Superior temporal gyrus (tissue), 1 donor: ENCODE results near the gene HNRNPLL.
"Not testable (repeated sequence)": the region's sequence is repeated elsewhere in the genome, so short reads cannot be mapped to it uniquely, and the experiment has no call there.

ENCODE experiments used
- DNase-seq: peaks from one replicate; pipeline ENCODE4 v3.0.0-alpha.2; 2016; ENCODE audit errors: extremely low spot score

The HNRNPLL gene

DNA sequence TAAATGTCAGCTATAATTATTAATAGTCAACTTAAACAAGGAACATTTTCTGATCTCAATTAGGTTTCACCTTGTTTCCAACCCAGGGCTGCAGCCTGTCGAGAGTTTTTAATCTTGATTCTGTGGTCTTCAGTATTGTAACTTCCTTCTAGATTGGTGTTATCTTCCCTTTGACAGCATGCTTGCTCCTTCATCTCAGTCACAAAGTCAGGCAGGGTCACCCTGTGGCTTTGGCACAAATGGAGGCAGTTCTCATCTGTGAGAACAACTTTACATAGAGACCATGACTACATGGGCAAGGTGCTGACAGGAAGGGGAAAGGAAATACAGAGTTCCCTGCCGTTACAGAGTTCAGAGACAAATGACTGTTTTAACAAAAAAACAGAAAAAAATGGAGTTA, 50.5 kb downstream of the HNRNPLL start:
- no peak for DNase-seq

DNA sequence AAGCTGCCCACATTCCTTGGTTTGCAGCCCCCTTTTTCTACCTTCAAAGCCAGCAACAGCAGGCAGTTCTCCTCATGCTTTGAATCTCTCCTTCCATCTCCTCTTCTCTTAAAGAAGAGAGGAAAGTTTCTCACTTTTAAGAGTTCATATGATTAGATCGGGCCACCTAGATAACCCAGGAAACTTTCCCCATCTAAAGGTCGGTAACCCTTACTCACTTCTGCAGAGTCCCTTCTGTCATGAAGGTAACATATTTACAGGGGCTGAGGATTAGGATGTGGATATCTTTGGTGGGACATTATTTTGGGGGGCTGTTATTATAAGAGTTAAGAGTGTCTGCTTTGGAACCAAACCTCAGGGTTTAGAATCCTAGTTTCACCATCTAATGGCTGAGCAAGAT, 51.0 kb downstream of the HNRNPLL start:
- DNase-seq = no peak

DNA sequence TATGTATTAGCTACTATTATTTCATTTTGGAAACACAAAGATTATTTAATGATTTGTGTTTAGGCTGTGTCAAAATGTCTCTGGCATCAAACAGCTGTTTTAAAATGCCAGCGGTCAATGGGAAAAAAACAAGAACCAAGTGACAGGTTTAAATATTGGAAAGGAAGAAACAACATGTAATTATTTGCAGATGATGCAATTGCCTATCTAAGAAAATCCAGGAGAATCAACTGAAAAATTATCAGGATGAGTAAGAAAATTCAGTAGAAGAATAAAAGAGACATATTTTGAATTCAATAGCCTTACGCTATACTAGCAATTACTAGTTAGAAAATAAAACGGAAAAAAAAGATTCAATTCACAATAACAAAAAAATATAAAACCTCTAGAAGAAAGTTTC, 51.6 kb downstream of the HNRNPLL start:
- no peak for DNase-seq

DNA sequence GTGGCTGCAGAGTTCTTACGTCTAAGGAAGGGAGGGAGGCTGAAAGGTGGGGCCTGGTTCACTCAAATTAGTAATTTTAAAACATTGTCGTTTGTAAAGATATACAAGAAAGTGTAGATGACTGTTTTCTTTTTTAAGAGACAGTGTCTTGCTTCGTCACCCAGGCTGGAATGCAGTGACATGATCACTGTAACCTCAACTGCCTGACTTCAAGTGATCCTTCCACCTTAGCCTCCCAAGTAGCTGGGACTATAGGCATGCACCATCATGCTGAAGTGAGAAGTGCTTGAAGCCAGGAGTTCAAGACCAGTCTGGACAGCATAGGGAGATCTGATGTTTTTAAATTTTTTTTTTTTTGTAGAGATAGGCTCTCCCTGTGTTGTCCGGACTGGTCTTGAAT, 52.9 kb downstream of the HNRNPLL start:
- no peak for DNase-seq

DNA sequence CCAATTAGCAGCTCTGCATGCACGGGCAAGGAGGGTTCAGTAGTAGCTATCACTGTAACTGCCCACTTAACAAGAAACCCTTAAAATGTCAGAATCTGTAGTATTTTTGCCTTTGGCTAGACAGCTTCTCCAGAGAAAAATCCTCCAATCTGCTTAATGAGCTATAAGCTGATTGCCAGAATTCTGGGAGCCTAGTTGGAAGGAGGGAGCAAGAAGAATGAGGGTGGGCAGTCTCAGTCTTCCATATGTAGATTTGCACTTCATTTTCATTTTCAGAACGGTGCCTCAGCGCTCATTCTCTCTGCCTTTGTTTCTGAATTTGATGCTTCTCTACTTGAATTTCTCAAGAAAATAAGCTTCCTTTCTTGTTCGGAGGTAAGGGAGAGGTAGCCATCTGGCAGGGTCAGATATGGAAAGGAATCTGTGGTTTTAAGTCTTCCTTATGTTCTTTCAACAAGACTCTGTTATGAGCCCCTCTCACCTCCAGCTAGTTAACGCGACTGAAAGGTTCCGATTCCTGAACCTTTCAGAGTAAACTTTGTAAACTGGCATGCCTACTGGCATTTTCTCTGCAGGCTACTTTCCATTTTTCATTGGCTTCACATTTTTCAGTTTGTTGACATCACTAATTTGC, 53.5 kb downstream of the HNRNPLL start:
- DNase-seq = no peak

DNA sequence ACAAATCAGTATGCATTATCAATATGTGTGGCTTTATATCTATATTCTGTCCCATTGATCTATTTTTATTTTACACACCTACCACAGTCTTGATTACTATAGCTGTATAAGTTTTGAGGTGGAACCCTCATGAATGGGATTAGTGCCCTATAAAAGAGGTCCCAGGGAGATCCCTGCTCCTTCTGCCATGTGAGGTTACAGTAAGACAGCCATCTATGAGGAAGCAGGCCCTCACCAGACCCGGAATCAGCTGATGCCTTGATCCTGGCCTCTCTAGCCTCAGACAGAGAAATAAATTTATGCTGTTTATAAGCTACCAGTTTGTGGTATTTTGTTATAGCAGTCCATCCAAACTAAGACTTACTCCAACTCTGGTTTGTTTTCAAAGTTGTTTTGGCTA, 54.9 kb downstream of the HNRNPLL start:
- no peak for DNase-seq

DNA sequence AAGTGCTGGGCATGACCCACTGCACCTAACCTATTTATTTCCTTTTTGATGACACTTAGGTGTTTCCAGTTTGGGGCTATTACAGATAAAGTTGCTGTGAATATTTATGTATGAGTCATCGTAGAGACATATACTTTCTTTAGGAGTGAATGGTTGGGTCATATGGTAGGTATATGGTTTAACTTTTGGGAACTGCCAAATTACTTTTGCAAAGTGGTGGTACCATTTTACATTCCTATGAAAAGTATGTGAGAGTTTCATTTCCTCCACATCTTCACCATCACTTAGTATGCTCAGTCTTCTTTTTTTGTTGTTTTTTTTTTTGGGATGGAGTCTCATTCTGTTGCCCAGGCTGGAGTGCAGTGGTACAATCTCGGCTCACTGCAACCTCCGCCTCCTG, 56.1 kb downstream of the HNRNPLL start:
- no peak for DNase-seq

DNA sequence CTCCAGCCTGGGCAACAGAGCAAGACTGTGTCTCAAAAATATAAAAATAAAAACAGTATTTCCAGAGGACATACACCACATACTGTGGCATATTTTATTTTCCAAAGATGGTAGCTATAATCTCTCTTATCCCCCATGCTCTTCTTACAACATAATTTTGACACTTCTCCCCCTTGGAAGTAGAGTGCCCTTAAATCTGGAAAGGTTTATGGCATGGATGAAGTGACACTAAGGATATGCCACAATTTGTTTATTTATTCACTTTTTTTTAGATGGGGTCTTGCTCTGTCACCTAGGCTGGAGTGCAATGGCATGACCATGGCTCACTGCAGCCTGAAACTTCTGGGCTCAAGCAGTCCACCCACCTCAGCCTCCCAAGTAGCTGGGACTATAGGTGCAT, 56.7 kb downstream of the HNRNPLL start:
- DNase-seq = no peak

DNA sequence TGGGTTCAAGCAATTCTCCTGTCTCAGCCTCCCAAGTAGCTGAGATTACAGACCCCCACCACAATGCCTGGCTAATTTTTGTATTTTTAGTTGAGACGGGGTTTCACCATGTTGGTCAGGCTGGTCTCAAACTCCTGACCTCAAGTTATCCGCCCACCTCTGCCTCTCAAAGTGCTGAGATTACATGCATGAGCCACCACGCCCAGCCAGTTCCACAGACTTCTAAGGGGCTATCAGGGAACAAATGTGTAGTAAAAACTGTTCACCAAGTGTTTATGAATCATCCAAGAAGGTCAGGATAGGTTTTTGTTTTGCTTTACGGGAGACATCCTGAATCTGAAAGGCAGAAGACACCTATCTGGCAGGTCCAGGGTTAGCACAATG, 60.5 kb downstream of the HNRNPLL start:
- DNase-seq = not testable (repeated sequence)

DNA sequence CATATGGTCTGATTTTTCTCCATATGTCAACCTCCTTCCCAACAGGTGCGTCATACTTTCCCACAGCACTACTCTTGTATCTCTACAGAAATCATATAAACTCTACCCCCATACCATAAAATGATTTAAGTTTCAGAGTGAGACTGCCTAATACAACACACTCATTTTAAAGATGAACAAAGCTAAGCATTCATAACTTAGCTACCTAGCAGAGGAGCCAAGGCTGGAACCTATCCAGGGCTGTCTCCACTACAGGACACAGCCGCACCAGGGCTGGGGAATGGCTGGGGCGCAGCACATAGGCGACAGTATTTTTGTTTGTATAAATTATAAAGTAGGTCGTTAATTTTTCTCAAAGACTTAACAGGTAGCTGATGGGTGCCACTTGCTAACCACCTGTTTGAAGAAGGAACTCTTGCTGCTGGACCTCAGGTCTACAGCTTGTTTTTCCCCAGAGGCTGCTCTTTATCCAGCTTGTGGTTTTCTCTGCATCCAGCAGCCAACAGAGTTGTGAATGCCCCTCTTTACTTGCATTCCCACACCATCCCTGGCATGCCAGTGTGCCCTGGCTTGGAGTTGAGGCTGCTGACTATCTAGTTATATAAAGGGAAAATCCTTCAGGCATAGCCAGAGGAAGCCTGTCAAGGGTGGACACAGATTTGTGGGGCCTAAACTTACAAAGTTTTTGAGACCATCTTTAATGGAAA, 62.0 kb downstream of the HNRNPLL start:
- DNase-seq = no peak

DNA sequence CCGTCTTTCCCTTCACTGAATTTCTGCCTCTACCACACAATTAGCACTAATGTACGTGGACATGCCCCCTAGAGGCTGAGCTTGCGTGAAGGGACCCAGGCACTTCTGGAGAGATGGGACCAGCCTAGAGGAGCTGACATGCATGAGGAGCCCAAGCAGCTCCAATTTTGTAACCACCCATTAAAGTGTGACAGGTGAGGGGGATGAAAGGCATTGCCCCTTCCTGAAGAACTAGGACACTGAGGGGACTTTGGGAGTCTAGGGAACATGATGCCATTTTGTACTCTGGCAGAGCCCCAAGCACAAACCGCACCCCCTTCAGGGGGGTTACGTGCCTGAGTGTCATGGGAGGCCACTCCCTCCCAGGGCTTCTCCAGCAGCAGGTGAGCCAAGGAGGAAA, 63.6 kb downstream of the HNRNPLL start:
- no peak for DNase-seq

DNA sequence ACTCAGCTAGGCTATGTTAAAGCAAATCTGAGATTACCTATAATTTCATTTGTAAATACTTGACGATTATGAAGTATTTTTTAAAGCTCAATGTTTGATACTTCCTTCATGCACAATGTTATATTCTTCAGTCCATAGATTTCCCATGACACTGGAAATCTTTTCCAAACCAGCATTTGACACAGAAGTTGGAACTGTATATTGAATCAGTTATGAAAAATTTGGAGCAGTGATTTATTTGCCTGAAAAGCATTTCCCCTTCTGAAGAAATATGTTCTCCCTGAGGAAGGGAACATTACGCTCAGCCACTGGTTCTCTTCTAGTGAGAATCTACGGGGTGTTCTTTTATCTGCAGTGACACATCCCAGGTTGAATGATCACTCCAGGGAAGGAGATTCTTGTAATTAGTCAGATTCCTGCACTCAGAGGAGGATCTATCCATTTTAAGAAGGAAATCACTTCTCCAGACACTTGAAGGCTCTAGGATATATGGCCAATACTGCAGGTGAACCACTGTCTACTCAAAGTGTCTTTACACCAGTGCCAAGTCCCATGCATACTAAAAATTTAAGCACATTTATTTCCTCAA, 64.7 kb downstream of the HNRNPLL start:
- DNase-seq = no peak

DNA sequence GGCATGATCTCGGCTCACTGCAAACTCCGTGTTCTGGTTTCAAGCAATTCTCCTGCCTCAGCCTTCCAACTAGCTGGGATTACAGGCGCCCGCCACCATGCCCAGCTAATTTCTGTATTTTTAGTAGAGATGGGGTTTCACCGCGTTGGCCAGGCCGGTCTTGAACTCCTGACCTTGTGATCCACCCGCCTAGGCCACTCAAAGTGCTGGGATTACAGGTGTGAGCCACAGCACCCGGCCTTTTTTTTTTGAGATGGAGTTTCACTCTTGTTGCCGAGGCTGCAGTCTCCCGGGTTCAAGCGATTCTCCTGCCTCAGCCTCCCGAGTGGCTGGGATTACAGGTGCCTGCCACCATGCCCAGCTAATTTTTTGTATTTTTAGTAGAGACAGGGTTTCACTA, 65.4 kb downstream of the HNRNPLL start:
- DNase-seq = not testable (repeated sequence)

DNA sequence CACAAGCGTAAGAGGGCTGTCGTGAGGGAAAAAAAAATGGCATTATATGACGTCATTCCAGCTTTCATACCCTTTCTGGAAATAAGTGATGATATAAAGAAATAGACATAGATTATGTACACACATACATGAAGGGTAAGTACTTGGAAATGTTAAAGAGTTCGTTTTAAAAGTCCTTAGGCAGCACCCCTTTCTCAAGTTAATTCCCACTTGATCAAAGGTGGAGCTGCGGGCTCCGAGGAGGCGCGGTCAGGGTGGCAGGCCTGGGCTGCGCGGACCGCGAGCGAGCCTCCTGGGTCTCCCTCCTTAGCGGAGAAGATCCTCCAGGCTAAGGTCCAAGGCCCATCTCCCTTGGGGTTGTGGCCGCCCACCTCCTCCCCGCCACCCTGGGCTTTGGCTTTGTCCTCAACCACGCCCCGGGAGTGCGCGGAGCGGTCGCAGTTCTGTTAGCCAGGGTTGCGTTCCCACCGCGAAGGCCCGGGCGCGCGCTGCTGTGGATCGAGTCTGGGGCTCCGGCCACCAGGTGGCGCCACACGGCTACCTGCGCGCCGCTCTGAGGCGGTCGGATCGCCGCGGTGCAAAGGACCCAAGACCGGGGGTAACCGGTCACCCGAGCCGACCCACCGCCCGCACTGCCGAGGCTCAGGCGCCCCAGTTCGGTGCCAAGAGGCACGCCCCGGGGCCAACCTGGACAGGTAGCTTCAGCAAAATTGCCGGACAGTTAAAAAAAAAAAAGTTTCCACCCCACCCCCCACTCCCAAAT, 66.8 kb downstream of the HNRNPLL start:
- DNase-seq = peak; percentile 70

DNA sequence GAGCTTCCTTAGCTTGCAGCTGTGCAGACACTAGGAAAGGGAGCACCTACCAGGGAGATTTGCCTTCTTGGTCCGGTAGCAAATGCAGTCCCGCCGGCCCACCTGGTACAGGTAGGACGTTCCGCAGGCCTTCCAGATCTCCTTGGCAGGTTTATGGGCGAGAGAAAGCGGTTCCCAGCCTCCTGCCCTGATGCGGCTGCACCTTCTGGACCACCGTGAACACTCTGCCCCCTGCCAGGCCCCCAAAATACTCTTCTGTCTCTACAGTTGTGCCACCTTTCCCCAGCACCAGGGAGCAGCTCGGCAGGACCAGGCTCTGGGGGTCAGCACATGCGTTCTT, 67.4 kb downstream of the HNRNPLL start:
- no peak for DNase-seq

DNA sequence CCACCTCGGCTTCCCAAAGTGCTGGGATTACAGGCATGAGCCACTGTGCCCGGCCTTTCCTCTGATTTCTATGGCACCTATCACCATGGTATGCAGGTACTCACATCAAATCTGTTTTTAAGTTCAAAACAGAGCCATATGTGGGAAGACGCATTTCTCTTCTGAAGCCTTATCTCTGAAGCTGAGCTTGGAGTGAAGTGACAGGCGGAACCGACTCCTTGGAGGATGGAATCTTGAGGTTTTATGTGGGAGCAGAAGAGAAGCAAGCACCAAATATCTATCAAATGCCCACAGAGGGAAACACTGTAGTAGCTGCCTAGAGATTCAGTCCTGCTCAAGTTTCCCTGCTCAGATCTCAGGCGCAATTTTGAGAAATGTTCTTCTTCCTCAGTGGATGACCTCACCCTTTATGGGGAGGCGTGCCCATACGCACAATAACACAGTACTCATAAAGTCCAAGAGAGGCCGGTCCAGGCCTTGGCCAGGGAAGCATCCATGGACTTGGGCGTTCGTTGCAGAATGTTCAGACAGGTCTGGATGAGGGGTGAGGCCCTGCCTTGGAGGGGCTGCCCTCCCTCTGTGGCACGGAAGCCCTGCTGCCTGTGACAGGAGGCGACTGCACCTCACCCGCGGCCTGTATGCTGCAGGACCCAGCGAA, 67.9 kb downstream of the HNRNPLL start:
- DNase-seq = no peak

DNA sequence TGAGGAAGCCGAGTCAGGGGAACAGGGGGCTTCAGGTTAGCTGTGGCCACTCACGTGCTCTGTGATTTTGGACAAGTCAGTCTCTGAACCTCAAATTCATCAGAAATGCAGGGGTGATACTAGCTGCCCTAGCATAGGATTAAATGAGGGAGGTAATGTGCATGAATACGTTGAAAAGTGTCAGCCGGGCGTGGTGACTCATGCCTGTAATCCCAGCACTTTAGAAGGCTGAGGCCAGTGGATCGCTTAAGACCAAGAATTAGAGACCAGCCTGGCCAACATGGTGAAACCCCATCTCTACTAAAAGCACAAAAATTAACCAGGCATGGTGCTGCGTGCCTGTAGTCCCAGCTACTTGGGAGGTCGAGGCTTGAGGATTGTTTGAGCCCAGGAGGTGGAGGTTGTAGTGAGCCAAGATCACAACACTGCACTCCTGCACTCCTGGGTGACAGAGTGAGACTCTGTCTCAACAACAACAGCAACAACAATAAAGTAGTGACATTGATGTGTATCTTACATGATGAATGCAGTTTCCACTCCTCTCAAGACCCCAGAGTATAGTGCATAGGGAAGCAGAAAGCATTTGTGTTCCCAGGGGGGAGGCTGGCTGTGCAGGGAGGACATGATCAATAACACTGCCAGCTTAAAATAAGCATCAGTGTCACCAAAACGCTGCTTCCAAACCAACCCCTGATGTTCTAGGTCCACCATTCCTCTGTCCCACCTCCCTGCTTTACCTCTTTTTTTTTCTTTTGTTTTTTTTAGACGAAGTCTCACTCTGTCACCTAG, 68.8 kb downstream of the HNRNPLL start:
- DNase-seq = no peak

DNA sequence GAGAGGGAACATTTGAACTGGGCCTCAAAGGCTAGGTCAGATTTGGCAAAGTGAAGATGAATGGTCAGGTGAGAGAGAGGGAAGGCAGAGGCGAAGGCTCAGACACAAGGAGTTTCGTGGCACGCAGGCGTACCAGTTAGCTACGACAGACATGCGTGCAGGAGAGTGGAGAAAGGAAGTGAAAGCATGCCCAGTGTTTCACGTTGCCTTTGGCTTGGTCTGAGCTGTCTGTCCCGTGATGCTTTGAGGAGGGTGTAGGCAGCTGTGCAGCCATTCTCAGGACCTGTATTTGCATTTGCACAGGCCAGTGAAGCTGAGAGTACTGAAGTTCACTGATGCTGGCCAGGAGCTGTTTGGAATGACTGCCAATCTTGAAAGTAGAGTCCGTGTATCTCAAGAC, 69.5 kb downstream of the HNRNPLL start:
- no peak for DNase-seq

DNA sequence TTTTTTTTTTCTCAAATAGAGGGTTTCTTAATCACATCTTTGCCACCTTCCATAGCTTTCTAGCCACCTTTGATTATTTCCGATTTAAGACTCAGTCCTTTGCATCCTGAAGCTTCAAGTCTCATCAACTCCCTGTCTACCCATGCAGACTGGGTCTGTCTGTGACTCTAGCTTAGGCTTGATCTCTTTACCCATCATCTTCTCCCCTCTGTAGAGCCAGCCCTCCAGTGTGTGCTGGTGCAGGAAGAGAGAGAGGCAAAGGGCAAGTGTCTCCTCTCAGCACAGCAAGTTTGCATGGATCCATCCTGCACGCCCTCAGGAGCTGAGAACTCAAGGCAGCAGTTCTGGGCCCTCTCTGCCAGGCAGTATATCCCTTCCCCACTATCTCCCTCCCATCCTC, 70.4 kb downstream of the HNRNPLL start:
- no peak for DNase-seq

DNA sequence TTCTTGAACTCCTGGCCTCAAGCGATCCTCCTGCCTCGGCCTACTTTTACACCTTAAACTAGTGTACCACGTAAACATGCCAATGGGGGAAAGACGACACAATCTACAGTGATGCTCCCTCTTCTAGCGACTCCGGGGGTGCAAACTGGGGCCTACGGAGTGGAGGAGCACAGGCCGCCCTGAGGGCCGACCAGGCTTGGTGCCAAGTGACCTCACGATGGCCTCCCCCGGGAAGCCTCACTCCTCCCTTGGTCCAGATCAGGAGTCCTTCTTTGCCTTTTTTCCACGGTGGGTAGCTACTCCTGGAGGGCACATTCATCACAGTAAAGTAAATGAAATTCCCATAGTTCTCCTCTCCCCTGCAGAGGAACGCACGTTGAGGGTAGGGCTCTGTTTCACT, 73.5 kb downstream of the HNRNPLL start:
- no peak for DNase-seq

DNA sequence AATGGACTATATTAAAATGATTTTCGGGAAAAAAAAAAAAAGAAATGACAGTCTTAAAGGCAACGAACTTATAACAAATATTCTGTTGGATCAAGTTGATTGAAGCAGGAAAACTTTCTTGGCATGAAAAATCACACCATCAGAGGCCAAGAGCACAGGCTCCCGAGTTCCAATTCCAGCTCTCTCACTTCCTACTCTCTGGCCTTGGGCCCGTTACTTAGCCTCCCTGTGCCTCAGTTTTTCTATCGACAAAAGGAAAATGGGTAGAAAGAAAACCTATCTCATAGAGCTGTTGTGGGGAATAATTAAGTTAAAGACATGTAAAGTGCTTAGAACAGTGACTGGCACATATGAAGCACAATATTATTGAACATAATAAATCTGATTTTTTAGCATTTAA, 74.2 kb downstream of the HNRNPLL start:
- DNase-seq = no peak
